Dendritic cell treated with granulocyte-macrophage colony-stimulating factor and Interleukin-4, amounts not matched to agents 40 ng/mL and 50 ng/mL, for 4 days (primary cell): ENCODE data around the gene TMEM91.
A peak's percentile ranks its signal among the peaks of the same experiment; 100 is the strongest.
"Not testable (repeated sequence)": the region's sequence is repeated elsewhere in the genome, so short reads cannot be mapped to it uniquely, and the experiment has no call there.

ENCODE experiments used
- H3K27ac Mint-ChIP-seq: one replicate; pipeline ENCODE4 v1.8.0; 2022; ENCODE audit warnings: mild to moderate bottlenecking, mixed read lengths
- H3K27me3 Mint-ChIP-seq: one replicate; pipeline ENCODE4 v1.8.0; 2022; ENCODE audit warnings: mild to moderate bottlenecking, mixed read lengths
- H3K36me3 Mint-ChIP-seq: one replicate; pipeline ENCODE4 v1.8.0; 2022; ENCODE audit warnings: low read depth, mixed read lengths
- H3K4me1 Mint-ChIP-seq: one replicate; pipeline ENCODE4 v1.8.0; 2022; ENCODE audit warnings: low read depth, mixed read lengths
- H3K4me3 Mint-ChIP-seq: one replicate; pipeline ENCODE4 v1.8.0; 2022; ENCODE audit warnings: mild to moderate bottlenecking, moderate library complexity, mixed read lengths
- H3K9me3 Mint-ChIP-seq: one replicate; pipeline ENCODE4 v1.8.0; 2022; ENCODE audit warnings: mixed read lengths
- intact Hi-C: fragments of 100-400 bp; cut with micrococcal nuclease; formaldehyde crosslinking; loops from one replicate; pipeline ENCODE4 v1.15.0; 2022

The TMEM91 gene

DNA sequence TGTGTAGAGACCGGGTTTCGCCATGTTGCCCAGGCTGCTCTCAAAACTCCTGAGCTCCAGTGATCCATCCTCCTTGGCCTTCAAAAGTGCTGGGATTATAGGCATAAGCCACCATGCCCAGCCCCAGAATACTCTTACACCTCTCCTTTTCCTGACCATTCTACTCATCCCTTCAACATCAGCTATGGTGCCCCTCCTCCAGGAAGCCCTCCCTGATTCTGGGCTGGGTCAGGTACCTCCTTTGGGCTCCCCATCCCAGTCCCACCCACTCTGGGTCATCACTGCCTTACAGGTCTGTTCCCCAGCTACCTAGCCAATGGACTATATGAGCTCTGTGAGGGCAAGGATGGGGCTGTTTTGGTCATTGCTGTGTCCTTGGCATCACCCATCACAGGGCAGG lies 32.2 kb upstream of the TMEM91 start:
- Mint-ChIP-seq H3K4me1 (peaks cover 53% of the 10 kb centered on the region), H3K27me3 (no peaks in the 10 kb centered on the region), H3K36me3 (peaks cover 100% of the 10 kb centered on the region), H3K9me3 (no peaks in the 10 kb centered on the region), H3K4me3 (no peak overlapping the region), H3K27ac (no peak overlapping the region)
- intact Hi-C loops, result no loop called here

DNA sequence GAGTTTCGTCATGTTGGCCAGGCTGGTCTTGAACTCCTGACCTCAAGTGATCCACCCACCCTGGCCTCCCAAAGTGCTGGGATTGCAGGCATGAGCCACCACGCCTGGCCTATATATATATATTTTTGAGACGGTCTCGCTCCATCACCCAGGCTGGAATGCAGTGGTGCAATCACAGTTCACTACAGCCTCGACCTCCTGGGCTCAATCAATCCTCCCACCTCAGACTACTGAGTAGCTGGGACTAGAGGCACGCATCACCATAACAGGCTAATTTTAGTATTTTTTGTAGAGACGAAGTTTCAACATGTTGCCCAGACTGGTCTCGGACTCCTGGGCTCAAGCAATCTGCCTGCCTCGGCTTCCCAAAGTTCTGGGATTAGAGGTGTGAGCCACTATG lies 29.4 kb upstream of the TMEM91 start:
- intact Hi-C loops, H3K9me3 Mint-ChIP-seq, H3K27ac Mint-ChIP-seq, H3K27me3 Mint-ChIP-seq, H3K4me3 Mint-ChIP-seq: not testable (repeated sequence)
- Mint-ChIP-seq H3K4me1 (peaks cover 60% of the 10 kb centered on the region), H3K36me3 (peaks cover 98% of the 10 kb centered on the region)

DNA sequence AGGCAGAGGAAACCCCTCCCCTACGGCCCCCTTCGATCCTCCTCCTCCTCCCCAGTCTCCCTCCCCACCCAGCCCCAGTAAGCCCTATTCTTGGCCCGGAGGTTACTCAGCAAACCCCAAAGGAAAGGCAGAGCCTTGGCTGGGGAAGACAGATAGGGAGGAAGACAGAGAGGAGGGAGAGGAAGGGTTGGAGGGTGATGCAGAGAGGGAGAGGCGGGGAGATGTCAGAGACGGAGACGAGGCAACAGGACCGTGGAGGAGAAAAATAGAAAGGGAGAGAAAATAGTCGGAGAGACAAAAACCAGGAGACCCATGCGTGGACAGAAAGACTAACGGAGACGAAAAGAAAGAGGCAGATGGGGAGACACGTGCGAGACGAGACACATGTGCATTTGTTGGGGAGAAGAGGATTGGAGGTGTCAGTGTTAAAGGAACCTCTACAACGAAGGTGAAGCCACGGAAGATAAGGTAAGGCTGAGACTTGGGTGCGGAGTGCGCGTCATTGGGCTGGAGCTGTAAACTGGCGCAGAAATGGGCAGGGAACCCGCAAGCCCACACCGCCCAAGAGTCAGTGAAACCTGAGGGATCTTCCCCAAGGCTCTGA lies 25.5 kb upstream of the TMEM91 start:
- Mint-ChIP-seq H3K27ac (peak overlapping the region; percentile 88), H3K36me3 (peaks cover 82% of the 10 kb centered on the region), H3K4me1 (peaks cover 47% of the 10 kb centered on the region), H3K9me3 (no peaks in the 10 kb centered on the region), H3K4me3 (peak overlapping the region; percentile 100), H3K27me3 (no peaks in the 10 kb centered on the region)
- intact Hi-C loops, result loop anchor here (1.0 to 10.0 kb wide), 3 partner anchors 39 to 74 kb away; partner anchors contain the start of genes B3GNT8, BCKDHA, CCDC97 and EXOSC5

DNA sequence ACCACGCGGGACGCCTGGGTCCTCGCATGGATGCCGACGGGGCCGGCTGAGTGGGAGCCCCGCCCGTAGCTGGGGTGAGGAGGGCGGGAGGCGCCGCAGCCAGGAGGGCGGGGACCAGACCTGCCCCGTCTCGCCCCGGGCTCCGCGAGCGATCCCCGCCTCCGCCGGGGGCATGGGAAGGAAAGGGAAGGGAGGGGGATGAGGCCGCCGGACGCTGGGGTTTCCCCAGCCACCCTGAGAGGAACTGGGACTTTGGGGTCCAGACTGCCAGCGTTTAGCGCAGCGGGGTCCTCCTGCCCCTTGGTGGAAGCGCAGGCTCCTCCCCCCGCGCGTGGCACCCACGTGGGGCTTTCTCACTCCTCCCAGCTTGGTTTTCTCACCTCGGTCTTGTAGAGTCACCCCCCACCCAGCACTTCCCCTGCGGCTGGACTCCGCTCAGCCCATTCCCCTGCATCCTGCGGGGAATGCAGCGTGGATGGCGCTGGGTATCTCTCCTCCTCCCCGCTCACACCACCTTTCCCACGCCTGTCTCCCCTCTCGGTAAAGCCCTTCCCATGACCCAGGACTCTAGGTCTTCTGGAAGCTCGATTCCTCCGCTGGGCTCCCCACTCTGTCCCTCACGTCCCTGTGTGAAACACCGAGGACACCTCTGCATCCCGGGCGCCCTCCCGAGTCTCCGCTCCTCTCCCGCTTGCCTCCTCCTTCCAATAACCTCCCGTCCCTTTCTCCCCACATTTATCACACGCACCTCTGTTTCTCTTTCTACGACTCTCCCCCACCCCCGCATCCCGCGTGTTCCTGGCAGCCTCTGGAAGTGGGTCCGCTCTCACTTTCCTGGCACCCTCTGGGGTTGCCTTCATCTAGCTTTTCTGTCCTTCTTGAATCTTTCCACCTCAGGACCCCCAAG lies 24.7 kb upstream of the TMEM91 start:
- intact Hi-C loops, result loop anchor here (1.0 to 10.0 kb wide), 3 partner anchors 39 to 73 kb away; partner anchors contain the start of genes B3GNT8, BCKDHA, CCDC97 and EXOSC5
- Mint-ChIP-seq H3K27me3 (no peaks in the 10 kb centered on the region), H3K36me3 (peaks cover 80% of the 10 kb centered on the region), H3K4me3 (peak overlapping the region; percentile 100), H3K27ac (peak overlapping the region; percentile 88), H3K9me3 (no peaks in the 10 kb centered on the region), H3K4me1 (peaks cover 54% of the 10 kb centered on the region)

DNA sequence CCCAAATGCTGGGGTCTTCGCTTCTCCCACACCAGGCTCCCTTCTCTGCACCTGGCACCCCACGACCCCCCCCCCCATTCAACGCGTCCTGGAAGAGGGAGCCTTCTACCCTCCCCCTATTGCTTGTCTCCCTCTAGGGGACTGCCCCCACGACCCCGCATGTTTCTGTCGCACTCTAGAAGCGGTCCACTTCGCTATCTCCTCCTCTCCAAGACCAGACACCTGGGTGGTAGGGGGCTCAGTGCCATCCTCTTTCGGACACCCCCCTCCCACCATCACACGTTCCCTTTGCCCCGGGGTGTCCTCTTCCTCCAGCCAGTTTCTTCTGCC lies 24.1 kb upstream of the TMEM91 start:
- peak overlapping the region; percentile 100 for H3K4me3 Mint-ChIP-seq
- no peaks in the 10 kb centered on the region for H3K27me3 Mint-ChIP-seq
- peaks cover 80% of the 10 kb centered on the region for H3K36me3 Mint-ChIP-seq
- peak overlapping the region; percentile 88 for H3K27ac Mint-ChIP-seq
- H3K9me3 Mint-ChIP-seq, result no peaks in the 10 kb centered on the region
- intact Hi-C loops, result loop anchor here (5.0 to 10.0 kb wide), 2 partner anchors 40 to 73 kb away; partner anchors contain the start of genes B3GNT8 and CCDC97
- H3K4me1 Mint-ChIP-seq, result peaks cover 61% of the 10 kb centered on the region

DNA sequence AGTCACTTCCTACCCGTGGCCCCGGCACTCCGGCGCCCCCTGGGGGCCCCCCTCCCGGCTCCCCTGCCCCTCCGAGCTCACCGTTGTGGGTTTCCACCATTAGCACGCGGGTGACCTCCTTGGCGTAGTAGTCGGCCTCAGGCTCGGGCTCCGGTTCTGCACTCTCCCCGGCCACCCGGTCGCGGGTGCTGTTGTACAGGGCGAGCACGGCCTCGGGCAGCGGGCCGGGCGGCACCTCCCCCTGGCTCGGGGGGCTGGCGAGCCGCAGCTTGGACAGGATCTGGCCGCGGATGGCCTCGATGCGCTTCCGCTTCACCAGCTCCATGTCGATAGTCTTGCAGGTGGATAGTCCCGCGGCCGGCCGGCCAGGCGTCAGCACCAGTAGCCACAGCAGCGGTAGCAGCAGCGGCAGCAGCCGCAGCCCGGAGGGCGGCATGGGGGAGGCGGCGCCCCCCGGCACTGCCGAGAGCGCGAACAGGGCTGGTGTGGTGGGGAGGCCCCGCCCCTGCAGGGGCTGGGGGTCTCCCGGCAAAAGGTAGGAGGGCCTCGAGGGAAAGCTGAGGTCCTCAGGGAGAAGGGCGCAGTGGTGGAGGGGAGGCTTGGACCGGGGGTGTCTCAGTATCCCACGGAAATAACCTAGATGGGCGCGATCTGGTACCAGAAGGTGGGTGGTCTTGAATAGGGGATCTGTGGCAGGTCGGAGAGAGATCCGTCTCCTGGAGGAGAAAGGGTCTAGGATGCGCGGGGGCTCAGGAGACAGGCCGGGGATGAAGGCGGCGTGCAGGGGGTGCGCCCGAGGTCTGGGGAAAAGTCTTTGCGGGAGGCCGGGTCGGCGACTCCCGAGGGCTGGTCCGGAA lies 23.5 kb upstream of the TMEM91 start:
- H3K4me1 Mint-ChIP-seq, result peaks cover 67% of the 10 kb centered on the region

DNA sequence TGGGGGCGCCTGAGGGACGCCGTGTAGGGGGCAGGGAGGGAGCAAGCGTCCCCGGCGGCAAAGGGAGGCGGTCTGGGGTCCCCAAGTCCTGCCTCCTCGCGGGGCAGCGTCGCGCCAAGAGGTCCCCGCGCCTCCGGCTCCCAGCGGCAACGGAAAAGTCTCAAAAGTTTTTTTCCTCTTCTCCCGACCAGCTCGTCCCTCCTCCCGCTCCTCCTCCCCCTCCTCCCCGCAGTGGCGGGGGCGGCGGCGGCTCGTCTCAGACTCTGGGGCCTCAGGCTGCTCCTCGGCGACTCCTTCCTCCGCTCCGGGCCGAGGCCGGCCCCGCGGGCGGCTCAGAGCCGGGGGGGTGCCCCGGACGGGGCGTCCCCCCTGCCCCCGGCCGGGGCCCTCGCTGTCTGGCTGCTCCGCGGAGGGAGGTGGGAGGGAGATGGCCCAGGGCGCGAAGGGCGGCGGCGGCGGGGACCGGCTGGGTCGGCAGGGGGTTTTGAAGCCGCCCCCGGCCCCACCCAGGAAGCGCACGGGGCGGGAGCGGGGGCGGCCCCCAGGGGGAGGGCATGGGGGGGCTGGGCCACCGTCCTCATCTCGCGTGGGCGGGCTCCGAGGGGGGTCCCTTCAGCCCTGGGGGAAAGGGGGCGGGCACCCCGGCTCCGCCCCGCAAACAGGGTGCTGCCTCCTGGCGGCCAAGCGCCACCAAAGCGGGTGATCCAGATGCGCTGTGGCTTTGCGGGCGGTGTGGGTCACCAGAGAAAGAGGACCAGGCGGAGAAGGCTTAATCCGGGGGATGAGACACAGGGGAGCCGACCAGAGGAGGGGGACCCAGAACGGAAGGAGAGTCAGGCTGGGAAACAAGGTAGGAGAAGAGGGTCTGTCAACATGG lies 22.6 kb upstream of the TMEM91 start, which contains the start of gene TGFB1:
TSS of gene TGFB1 (minus strand) at position 457 of the 877 bp plus-strand sequence. CDS start 878 bp downstream, outside the sequence.
- H3K4me3 Mint-ChIP-seq, result peak within 1 kb of the TSS; percentile 100
- H3K9me3 Mint-ChIP-seq, result no peaks in the 10 kb centered on the region
- H3K27me3 Mint-ChIP-seq, result no peaks in the 10 kb centered on the region
- peak within 1 kb of the TSS; percentile 88 for H3K27ac Mint-ChIP-seq
- H3K36me3 Mint-ChIP-seq, result peaks cover 65% of the 10 kb centered on the region
- peaks cover 68% of the 10 kb centered on the region for H3K4me1 Mint-ChIP-seq
- intact Hi-C loops, result loop anchor here (1.0 to 10.0 kb wide), 3 partner anchors 24 to 71 kb away; partner anchors contain the start of genes B3GNT8 and CCDC97

More for the DNA sequence above, 23.5 kb upstream of the TMEM91 start:
- Mint-ChIP-seq H3K27ac (peak overlapping the region; percentile 88), H3K27me3 (no peaks in the 10 kb centered on the region), H3K4me3 (peak overlapping the region; percentile 100), H3K36me3 (peaks cover 74% of the 10 kb centered on the region), H3K9me3 (no peaks in the 10 kb centered on the region)
- intact Hi-C loops, result loop anchor here (1.0 to 10.0 kb wide), 3 partner anchors 24 to 72 kb away; partner anchors contain the start of genes B3GNT8 and CCDC97

DNA sequence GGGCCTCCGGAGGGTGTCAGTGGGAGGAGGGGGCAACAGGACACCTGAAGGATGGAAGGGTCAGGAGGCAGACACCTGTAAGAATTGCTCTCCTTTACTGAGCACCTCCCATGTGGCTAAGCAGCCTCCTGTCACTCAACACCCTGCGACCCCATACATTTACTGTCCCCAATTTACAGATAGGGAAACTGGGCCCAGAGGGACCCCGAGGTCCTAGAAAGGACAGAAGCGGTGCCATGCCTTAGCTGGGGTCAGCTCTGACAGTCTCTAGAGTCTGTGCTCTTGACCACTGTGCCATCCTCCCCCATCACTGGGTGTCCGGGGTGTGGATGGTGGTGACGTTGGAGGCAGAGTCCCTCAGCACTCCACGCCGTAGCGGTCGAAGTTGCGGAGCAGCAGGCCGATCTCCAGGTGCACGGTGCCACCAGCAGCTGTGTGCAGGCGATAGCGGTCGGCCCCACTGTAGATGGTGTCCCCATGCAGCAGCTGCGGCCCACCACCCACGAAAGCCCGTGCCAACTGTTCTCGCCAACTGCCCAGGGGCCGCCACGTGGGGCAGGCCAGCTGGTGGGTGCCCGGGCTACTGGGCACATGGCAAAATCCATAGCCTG lies 21.9 kb upstream of the TMEM91 start:
- Mint-ChIP-seq H3K9me3 (no peaks in the 10 kb centered on the region), H3K4me1 (peaks cover 60% of the 10 kb centered on the region), H3K4me3 (peak overlapping the region; percentile 70), H3K27ac (peak overlapping the region; percentile 88), H3K36me3 (peaks cover 58% of the 10 kb centered on the region), H3K27me3 (no peaks in the 10 kb centered on the region)
- intact Hi-C loops, result loop anchor here (5.0 to 10.0 kb wide), 2 partner anchors 42 to 70 kb away; partner anchors contain the start of genes B3GNT8 and CCDC97

DNA sequence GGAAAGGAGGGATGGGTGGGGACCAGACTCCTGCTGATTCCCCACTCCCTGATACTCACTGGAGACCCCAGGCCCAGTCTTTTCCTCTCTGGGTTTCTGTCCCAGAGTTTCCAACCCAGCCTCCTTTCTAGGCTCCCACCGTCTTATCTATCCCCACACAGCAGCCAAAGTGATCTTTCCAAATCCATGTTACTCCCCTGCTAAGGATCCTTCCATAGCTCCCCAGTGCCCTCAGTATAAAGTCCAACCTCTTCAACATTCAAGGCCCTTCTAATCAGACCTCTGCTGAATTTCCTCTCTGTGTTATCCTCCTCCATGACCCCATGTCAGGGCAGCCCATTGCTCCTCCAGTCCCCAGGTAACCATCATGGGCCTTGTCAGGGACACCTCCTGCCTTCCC lies 21.3 kb upstream of the TMEM91 start:
- H3K27ac Mint-ChIP-seq, result peak overlapping the region; percentile 55
- no peaks in the 10 kb centered on the region for H3K27me3 Mint-ChIP-seq
- H3K36me3 Mint-ChIP-seq, result peaks cover 57% of the 10 kb centered on the region
- H3K4me1 Mint-ChIP-seq, result peaks cover 59% of the 10 kb centered on the region
- intact Hi-C loops, result loop anchor here (10.0 kb wide), 1 partner anchor 70 kb away; the partner anchor contains the start of gene B3GNT8
- no peaks in the 10 kb centered on the region for H3K9me3 Mint-ChIP-seq
- H3K4me3 Mint-ChIP-seq, result no peak overlapping the region

DNA sequence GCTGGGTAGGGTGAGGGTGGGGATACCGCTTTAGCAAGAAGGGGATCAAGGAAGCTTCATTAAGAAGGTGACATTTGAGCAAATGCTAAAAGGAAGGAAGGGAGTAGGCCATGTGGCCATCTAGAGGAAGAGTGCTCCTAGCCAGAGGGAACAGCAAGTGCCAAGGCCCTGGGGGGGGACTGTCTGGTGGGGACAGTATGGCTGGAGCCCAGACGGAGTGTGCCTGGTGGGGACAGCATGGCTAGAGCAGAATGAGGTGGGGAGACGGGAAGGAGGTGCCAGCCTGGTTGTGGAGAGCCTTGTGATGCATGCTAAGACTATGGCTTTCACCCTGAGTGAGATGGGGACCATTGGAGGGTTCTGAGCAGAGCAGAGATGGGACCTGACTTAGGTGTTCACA lies 20.5 kb upstream of the TMEM91 start:
- H3K27ac Mint-ChIP-seq, result peak overlapping the region; percentile 55
- H3K4me3 Mint-ChIP-seq, result no peak overlapping the region
- H3K9me3 Mint-ChIP-seq, result no peaks in the 10 kb centered on the region
- intact Hi-C loops, result loop anchor here (10.0 kb wide), 1 partner anchor 69 kb away; the partner anchor contains the start of gene B3GNT8
- H3K4me1 Mint-ChIP-seq, result peaks cover 55% of the 10 kb centered on the region
- H3K36me3 Mint-ChIP-seq, result peaks cover 53% of the 10 kb centered on the region
- no peaks in the 10 kb centered on the region for H3K27me3 Mint-ChIP-seq

DNA sequence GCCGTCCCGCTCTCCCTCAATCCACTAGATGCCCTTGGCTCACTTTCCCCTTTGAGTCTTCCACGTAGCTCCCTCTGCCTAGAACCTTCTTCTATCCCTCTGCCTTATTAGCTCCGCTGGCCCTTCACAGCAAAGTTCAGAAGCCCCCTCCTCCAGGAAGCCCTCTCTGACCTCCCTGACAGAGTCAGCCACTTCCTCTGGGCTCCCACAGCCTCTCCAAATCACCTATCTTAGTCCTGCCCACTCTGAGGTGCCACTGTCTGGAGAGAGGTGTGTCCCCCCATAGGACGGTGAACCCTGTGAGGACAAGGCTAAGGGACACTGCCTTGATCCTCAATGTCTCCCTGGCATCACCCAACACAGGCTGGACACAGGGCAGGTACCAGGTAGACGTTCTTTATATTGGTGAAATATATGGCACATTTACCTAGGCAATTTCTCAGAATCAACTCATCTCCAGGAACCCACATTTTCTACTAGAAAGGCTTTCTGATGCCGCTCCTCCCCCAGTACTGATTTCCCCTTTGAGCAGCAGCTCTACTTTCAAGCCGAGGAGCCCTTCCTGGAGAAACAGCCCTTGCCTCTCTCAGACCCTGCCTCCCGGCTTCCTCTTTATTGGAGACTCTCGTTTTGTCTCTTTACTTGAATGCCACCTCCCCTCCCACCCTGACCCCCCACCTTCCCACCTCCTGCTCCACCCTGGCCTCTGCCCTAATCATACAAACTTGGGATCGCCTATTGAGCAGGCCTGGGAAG lies 19.2 kb upstream of the TMEM91 start:
- Mint-ChIP-seq H3K36me3 (peaks cover 41% of the 10 kb centered on the region), H3K4me1 (peaks cover 51% of the 10 kb centered on the region), H3K9me3 (no peaks in the 10 kb centered on the region), H3K27ac (peak overlapping the region; percentile 86), H3K27me3 (no peaks in the 10 kb centered on the region), H3K4me3 (peak overlapping the region; percentile 30)
- intact Hi-C loops, result loop anchor here (10.0 kb wide), 1 partner anchor 68 kb away; the partner anchor contains the start of gene B3GNT8
